Endometrial microvascular endothelial cells (primary cell): ENCODE measurements around the gene RASGRP4. TPM values are rescaled to one million over a fixed set of nuclear protein-coding genes. Genes with fewer than 3 reads are reported as not detected.
"Not testable (repeated sequence)": the region's sequence is repeated elsewhere in the genome, so short reads cannot be mapped to it uniquely, and the experiment has no call there.

Experiments
- in situ Hi-C: cut with HindIII; loops from 2 replicates; pipeline ENCODE4 v1.10.0; 2017; ENCODE audit warnings: low sequenced_read_pairs, low pct_unique_long_range_greater_than_20kb; ENCODE audit errors: inconsistent ontology term
- total RNA-seq: library from RNA; depleted of rRNA; stranded (reverse); fragments of >200 nt; gene quantifications from one replicate; pipeline ENCODE4 v1.2.3, GENCODE V29; 2015; ENCODE audit errors: inconsistent ontology term

Gene RASGRP4
- total RNA-seq, 1 donor from 2014 or later, result not detected

DNA sequence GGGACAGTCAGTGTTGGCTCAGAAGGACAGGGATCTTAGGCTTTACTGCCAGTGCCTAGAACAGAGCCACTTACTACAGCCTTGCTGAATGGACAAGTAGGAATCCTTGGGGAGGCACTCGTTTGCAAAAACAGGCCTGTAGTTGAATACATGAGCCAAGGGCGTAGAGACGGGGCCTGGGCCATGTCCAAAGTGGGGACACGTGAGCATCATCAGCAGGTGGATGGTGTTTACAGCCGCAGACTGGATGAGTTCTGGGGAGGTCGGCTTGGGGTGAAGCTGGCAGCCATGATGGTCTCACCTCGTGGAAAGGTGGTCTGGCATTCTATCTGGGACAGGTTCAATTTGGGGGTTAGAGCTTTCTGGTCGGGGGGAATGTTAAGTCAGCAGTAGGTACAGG is 25.0 kb upstream of the RASGRP4 start:
- in situ Hi-C loops, result no loop called here

DNA sequence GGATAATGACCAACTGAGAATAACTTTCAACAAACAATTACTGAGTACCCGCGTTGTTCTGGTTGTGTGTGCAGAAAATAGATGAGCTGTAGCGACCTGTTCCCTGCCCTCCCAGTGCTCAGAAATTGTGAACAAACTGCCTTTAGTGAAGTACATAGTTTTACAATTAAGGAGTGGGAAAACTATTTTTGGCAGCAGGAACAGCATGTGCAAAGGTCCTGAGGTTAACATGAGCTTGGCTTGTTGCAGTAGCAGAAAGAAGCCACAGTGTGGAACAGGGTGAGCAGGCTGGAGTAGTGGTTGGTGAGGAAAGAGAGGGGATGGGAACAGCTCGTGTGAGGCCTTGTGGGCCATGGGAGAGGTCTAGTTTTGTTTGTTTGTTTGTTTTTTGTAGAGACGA is 23.5 kb upstream of the RASGRP4 start:
- in situ Hi-C loops, result no loop called here

DNA sequence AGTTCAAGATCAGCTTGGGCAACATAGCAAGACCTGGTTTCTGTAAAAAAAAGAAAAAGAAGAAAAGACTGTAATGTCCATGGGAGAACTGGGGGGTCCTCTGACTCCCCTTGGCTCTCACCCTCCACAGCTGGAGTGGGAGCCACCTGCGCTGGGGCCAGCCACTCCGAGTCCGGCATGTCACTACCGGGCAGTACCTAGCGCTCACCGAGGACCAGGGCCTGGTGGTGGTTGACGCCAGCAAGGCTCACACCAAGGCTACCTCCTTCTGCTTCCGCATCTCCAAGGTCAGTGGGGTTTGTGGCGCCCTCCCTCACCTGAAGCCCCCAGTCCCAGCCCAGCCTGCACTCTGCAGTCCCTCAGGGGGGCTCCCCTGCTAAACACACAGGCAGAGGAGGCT is 22.2 kb upstream of the RASGRP4 start:
- in situ Hi-C loops, result no loop called here

DNA sequence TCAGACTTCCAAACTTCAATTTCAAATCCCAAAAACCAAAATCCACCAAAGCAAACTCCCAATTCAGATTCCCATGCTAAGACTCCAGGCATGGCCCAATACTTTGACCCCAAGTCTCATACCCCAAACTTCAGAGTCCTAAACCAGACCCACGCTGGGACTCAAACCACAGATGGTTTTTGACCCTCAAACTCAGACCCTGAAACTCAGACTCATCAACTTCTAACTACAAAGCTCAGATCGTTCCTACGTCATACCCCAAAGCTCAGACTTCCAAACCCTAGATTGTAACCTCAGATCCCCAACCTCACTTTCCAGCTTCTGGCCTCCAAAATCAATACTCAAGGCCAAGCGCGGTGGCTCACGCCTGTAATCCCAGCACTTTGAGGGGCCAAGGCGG is 19.3 kb upstream of the RASGRP4 start:
- in situ Hi-C loops, result no loop called here

DNA sequence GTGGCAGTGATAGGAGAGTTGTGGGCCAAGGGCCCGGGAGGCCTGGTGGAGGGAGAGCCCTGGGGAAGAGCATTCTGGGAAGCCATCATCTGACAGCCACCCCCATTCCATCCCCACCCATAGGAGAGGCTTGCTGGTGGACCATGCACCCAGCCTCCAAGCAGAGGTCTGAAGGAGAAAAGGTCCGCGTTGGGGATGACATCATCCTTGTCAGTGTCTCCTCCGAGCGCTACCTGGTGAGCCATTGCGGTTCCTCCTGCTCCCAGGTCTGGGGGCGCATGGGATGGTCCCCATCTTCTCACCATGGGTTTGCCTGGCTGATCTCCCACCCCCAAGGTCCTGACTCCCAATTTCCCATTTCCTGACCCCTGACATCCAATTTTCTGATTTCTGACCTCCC is 18.0 kb upstream of the RASGRP4 start:
- in situ Hi-C loops, result no loop called here

DNA sequence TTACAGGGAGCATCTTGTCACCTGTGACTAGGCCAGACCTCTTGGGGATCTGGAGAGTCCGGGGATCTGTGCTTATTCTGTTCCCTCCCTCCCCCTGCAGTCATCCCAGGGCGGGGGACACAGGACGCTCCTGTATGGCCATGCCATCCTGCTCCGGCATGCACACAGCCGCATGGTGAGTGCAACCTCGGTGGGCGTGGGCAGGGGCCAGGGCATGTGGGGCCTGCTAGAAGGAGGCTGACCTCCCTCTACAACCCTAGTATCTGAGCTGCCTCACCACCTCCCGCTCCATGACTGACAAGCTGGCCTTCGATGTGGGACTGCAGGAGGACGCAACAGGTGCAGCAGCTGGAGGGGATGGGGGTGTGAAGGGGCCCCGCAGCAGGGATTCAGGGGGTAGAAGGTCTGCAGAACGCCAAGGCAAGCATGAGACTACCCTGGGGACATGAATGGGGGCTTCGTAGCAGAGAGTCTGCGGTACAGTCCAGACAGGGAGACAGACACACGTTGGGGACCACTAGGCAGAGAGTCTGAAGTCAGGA is 17.5 kb upstream of the RASGRP4 start:
- in situ Hi-C loops, result no loop called here

DNA sequence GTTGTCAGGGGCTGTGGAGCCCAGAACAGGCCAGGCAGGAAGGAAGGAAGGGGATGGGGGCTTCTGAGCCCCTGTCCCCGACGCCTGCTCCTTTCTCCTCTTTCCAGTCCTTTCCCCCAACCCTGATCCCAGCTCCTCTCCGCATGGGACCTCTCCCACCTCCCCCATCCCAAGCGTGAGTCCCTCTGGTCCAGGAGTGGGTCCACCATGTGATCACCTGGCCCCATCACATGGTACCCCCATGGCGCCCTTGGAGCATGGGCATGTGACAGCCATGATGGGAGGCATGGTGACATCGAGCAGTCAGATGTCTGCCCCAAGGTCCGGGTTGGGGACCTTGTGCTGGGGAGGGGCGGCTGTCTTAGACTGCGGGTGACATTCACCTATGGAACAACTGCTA is 16.7 kb upstream of the RASGRP4 start:
- in situ Hi-C loops, result no loop called here

DNA sequence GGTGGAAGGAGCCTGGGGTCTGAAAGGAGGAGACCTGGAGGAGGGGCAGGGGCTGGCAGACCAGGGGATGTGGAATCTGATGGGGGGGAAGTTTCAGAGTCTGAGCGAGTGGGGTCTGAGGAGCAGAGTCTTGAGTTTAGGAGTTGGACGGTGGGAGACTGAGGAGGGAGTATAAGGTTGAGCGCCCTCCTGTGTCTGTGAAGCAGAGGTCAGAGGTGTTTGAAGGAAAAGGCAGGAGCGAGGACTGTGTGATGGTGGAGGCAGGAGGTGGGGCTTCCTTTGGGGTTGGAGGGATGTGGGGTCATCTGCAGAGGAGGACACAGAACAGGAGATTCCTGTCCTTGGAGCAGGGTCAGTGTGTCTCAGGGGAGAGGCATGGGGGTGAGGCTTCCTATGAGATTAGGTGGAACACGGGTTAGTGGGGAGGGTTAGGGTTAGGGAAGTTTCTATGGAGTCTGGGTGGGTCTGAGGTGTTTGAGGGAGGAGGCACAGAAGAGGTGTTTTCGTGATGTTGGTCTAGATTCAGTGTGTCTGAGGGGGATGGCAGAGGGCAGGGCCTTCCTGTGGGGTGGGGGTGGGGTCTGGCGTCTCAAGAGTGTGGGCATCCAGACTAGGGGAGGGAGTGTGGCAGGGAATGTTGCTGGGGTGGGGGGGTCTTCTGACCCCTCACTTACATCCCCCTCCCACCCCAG is 15.8 kb upstream of the RASGRP4 start:
- in situ Hi-C loops, result no loop called here

DNA sequence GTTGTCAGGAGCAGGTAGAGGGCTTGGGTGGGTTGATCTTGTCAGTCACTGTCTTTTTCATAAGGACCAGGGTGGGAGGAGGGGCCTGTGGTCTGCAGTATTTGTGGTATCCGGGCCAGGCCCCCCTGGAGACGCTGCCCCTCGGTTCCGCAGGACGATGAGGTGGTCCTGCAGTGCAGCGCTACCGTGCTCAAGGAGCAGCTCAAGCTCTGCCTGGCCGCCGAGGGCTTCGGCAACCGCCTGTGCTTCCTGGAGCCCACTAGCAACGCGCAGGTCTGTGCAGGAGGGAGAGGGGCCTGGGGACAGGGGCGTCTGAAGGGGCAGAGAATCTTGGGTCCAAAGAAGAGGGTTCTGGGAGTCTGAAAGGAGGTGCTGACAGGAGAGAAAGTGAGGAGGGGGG is 14.6 kb upstream of the RASGRP4 start:
- in situ Hi-C loops, result no loop called here

DNA sequence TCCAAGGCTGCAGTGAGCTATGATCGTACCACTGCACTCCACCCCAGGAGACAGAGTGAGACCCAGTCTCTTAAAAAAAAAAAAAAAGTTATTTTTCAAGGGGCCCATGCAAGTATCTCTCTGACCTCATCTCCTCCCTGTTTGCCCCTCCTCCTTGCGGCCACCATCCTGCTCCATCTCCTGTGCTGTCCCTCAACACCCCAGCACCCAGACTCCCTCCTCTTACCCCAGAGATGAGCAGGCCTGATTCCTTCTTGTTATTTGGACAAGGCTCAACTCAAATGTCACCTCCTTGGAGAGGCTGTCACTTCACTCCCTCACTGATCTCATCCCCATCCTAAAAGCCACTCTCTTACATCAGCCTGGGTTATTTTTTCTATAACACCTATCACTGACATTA is 11.9 kb upstream of the RASGRP4 start:
- in situ Hi-C loops, result no loop called here

DNA sequence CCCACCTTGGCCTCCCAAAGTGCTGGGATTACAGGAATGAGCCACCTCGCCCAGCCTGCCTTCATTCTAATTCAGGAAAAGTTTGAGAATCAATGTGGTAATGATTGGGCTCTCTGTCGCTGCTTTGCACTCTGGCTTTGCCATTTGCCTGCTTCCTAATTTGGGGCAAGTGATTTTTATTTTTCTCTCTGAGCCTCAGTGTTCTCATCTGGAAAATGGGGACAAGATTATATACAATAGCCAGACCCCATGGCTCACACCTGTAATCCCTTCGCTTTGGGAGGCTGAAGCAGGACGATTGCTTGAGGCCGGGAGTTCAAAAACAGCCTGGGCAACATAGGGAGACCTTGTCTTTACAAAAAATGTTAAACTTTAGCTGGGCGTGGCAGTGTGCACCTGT is 11.3 kb upstream of the RASGRP4 start:
- in situ Hi-C loops, result no loop called here

DNA sequence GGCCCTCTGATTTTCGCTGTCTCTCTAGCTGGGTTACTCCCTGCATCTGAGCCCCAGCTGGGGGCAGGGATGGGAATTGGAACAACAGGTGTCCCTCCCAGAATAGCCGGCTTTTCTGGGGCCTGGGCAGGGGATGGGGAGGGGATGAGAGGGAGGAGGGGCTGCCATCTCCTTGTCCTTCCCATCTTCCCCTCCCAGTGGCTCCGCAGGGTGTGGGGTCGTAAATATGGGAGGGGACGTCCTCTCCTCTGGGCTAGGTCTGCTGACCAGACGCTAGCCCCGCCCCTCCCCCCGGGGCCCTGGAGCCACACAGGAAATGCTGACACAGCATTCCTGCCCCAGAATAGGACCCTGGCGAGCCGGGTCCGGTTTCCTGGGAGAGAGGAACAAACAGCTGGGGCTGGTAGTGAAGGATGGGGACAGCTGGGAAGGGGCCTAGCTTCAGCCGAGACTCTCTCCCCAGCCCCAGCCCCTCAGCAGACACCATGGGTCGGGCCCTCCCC is 8.6 kb upstream of the RASGRP4 start:
- in situ Hi-C loops, result no loop called here

DNA sequence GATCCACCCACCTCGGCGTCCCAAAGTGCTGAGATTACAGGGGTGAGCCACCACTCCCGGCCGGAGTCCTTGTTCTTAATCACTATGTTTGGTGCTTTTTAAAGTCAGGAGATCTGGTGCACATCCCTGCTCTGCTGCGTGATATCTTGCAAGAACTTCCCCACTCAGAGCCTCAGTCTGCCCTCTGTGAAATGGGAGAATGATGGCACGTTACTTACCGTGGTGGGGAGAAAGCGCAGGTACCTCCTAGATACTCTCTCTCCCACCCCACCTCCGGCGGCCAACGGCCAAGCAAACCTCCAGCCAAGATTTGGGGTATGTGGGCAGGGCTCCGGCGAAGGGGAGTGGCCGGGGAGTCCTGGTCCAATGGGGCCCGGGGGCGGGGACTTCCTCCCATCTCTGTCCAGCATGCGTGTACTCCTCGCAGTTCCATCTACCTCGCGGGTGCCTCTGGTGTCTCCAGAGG is 7.3 kb upstream of the RASGRP4 start, which contains the start of gene RYR1:
RYR1 (plus strand) TSS at position 424 of the 466 bp plus-strand sequence. CDS start 139 bp downstream, outside the sequence.
- in situ Hi-C loops, result no loop called here

DNA sequence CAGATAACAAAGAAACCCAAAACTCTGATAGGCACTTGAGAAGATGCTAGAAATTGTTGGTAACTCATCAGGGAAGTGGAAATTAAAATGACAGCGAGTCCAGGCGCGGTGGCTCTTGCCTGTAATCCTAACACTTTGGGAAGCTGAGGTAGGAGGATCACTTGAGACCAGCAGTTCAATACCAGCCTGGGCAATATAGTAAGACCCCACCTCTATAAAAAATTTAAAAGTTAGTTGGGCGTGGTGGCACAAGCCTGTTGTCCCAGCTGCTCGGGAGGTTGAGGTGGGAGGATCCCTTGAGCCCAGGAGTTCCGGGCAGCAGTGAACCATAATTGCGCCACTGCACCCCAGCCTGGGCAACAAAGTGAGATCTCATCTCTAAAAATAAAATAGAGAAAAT is 4.9 kb upstream of the RASGRP4 start:
- in situ Hi-C loops, result no loop called here

DNA sequence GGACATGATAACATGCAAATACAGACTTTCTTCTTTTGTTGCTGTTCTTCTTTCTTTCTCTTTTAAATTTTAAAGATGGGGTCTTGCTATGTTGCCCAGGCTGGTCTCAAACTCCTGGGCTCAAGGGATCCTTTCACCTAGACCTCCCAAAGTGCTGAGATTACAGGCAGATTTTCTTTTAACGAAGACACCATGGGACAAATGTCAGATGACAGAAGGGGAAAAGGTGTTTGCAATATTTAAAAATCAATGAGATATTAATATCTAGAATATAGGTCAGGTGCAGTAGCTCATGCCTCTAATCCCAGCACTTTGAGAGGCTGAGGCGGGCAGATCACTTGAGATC is 3.8 kb upstream of the RASGRP4 start:
- in situ Hi-C loops, result no loop called here

DNA sequence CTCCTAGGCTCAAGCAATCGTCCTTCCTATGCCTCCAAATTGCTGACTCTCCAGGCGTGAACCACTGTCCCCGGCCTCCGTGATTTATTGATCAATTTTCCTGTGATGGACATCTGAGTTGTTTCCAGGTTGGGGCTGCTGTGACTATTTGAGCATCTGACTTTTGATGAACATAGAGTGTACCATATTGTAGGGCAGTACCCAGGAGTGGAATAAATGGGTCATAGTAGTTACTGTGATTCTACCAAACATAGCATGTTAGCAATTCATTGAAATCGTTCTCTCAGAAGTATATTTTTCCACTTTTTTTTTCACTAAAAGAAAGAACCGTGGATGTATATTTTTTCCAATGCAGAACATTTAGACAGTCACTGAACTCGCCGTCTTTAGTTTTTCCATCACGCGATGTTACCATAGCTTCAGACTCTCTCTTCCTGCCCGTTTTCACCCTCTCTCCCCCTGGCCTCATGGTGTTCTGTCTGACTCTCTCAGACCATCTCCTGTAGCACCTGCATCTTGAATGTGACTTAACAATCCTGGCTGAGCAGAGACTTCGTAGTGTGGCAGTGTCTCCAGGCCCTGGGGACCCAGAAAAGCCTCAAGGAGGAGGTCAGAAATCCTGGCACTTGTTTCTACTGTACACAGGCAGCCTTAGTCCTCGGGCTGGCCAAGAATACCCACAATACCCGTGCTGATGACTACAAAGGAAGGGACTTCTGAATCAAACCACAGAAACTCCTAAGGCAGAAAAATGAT is 3.2 kb upstream of the RASGRP4 start:
- in situ Hi-C loops, result no loop called here

DNA sequence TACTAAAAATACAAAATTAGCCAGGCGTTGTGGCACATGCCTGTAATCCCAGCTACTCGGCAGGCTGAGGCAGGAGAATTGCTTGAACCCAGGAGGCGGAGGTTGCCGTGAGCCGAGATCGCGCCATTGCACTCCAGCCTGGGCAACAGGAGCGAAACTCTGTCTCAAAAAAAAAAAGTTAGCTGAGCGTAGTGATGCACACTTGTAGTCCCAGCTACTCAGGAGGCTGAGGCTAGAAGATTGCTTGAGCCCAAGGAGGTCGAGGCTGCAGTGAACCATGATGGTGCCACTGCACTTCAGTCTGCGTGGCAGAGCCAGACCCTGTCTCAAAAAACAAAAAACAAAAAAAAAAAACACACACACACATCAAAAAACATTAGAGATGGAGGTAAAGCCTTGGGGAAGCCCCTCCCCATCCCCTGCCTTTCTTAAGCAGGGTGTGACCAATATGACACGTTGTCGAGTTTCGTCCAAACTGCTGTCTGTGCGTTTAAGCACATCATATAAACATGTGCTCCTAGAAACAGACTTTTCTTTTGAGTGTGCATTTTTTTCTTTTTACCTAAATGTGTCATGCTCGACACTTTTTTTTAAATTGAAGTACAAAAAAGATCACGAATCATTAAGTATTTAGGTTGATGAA is 1.1 kb upstream of the RASGRP4 start:
- in situ Hi-C loops, result not testable (repeated sequence)

DNA sequence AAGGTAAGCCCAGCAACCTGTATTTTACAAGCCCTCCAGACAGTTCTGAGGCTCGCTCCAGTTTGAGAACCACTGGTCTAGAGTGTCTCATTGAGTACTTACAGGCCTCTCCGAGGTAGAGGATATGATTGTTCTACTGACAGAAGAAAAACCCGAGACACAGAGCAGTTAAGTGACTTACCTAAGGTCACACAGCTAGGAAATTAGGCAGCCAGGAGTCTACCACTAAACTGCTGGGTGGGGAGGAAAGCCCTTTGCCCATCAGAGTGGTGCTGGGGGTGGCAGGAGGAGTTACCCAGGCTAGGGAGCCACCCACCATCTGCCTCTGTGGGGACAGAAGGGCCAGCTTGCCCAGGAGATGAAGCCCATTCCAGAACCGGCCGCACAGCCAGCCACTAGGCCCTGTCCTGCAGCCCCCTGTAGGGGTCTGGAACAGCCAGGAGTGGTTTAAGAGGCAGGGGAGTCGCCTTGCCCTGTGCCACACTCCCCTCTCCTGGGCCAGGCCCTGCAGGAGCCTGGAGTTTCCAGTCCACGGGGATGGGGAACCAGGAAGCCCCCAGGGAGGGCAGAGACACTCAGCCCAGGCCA is 703 bp downstream of the RASGRP4 start:
- in situ Hi-C loops, result no loop called here

DNA sequence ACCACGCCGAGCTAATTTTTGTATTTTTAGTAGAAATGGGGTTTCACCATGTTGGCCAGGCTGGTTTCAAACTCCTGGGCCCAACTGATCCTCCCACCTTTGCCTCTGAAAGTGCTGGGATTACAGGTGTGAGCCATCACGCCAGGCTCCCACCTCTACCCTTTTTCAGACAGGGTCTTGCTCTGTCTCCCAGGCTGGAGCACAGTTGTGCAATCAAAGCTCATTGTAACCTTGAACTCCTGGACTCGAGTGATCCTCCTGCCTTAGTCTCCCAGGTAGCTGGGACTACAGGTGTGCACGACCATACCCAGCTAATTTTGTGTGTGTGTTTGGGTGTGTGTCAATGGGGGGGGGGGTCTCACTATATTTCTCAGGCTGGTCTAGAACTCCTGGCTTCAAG is 1.7 kb downstream of the RASGRP4 start:
- in situ Hi-C loops, result no loop called here
